ENCODE results near the gene CLEC1B.

DNA sequence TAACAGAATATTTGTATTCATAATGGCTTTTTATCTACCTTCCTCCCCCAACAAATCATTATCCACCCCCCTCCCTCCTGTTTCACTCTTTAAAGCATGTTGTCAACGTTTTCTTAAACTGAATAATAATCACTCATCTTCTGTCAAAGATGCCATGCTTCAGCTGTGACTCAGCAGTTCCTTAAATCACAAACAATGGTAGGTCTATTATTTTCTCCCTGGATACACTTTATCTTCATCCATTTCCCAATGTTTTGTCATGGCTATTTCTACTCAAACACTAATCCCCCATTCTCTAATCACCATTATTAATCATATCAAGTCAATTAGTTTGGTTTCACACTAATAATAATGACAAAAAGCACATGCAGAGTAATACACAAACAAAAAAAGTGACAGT lies 18.0 kb upstream of the CLEC1B start:
- TF ChIP-seq, protein P1, sequence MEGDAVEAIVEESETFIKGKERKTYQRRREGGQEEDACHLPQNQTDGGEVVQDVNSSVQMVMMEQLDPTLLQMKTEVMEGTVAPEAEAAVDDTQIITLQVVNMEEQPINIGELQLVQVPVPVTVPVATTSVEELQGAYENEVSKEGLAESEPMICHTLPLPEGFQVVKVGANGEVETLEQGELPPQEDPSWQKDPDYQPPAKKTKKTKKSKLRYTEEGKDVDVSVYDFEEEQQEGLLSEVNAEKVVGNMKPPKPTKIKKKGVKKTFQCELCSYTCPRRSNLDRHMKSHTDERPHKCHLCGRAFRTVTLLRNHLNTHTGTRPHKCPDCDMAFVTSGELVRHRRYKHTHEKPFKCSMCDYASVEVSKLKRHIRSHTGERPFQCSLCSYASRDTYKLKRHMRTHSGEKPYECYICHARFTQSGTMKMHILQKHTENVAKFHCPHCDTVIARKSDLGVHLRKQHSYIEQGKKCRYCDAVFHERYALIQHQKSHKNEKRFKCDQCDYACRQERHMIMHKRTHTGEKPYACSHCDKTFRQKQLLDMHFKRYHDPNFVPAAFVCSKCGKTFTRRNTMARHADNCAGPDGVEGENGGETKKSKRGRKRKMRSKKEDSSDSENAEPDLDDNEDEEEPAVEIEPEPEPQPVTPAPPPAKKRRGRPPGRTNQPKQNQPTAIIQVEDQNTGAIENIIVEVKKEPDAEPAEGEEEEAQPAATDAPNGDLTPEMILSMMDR (conservative IDR thresholded peaks at IDR 0.05 in 1 of 2, IDR thresholded peaks at IDR 0.05 in 1 of 2; ENCODE audit: extremely low read depth in 1 of 2, insufficient read depth in 1 of 2, low read depth in 1 of 2, low read length in 2 of 2): no peak
- no peak for TF ChIP-seq EZH2 (IDR thresholded peaks at IDR 0.05; ENCODE audit: borderline replicate concordance, low read length)

Measured in mammary epithelial cell (primary cell).